NCI-H526 treated with DMSO at 0.1 percent for 48 hours (cell line): ENCODE measurements around the gene UBE4B.
"Not testable (repeated sequence)": the region's sequence is repeated elsewhere in the genome, so short reads cannot be mapped to it uniquely, and the experiment has no call there.

Experiments used
- DNase-seq: peaks from one replicate; lab custom pipeline; 2025; lab: John Stamatoyannopoulos, UW

Gene UBE4B

GRCh38 chr1:10073371-10073770 lies 40.6 kb downstream of the UBE4B start:
- DNase-seq: not testable (repeated sequence)

- no peak for DNase-seq
Observed at GRCh38 chr1:10074059-10074851, 41.5 kb downstream of the UBE4B start.

GRCh38 chr1:10074852-10075730 lies 42.3 kb downstream of the UBE4B start:
- no peak for DNase-seq

- no peak for DNase-seq
Observed at GRCh38 chr1:10075732-10076131, 43.0 kb downstream of the UBE4B start.

- no peak for DNase-seq
Observed at GRCh38 chr1:10078494-10078893, 45.7 kb downstream of the UBE4B start.

- no peak for DNase-seq
Observed at GRCh38 chr1:10080523-10080922, 47.8 kb downstream of the UBE4B start.

- no peak for DNase-seq
Observed at GRCh38 chr1:10082785-10083479, 50.2 kb downstream of the UBE4B start.

- no peak for DNase-seq
Observed at GRCh38 chr1:10084045-10084444, 51.3 kb downstream of the UBE4B start.

- no peak for DNase-seq
Observed at GRCh38 chr1:10085076-10085475, 52.3 kb downstream of the UBE4B start.

GRCh38 chr1:10087210-10087609 lies 54.5 kb downstream of the UBE4B start:
- DNase-seq: no peak

- DNase-seq: no peak
Observed at GRCh38 chr1:10101929-10102328, 69.2 kb downstream of the UBE4B start.

GRCh38 chr1:10103193-10103592 lies 70.4 kb downstream of the UBE4B start:
- DNase-seq: no peak

GRCh38 chr1:10104834-10105233 lies 72.1 kb downstream of the UBE4B start:
- DNase-seq: no peak

GRCh38 chr1:10105484-10105883 lies 72.7 kb downstream of the UBE4B start:
- DNase-seq: no peak

GRCh38 chr1:10106241-10106640 lies 73.5 kb downstream of the UBE4B start:
- DNase-seq: no peak

- DNase-seq: no peak
Observed at GRCh38 chr1:10106756-10107475, 74.2 kb downstream of the UBE4B start.

- not testable (repeated sequence) for DNase-seq
Observed at GRCh38 chr1:10107476-10107847, 74.7 kb downstream of the UBE4B start.

GRCh38 chr1:10108134-10108663 lies 75.4 kb downstream of the UBE4B start:
- no peak for DNase-seq

GRCh38 chr1:10108948-10109708 lies 76.4 kb downstream of the UBE4B start:
- no peak for DNase-seq

- DNase-seq: no peak
Observed at GRCh38 chr1:10113501-10113900, 80.7 kb downstream of the UBE4B start.

GRCh38 chr1:10114746-10115145 lies 82.0 kb downstream of the UBE4B start:
- DNase-seq: no peak
